ENCODE measurements around the gene VAT1. TPM values are rescaled to one million over a fixed set of nuclear protein-coding genes. Genes with fewer than 3 reads are reported as not detected.

Gene VAT1
- total RNA-seq, 4 donors from 2014 or later: 203 to 246 (median 228) TPM

- peaks cover 0 to 59% (median 0%) of the 10 kb centered on the region in 3 donors for H3K36me3 ChIP-seq
- H3K27me3 ChIP-seq: no peaks in the 10 kb centered on the region
- H3K9me3 ChIP-seq: no peaks in the 10 kb centered on the region
- WGBS, 2 donors: 68 to 74% methylated on average over 11 to 12 of the region's 12 CpGs
- peak overlapping the region; percentile 49 to 88 (median 73) for H3K27ac ChIP-seq
- DNase-seq (ENCODE audit: low spot score in 2 of 2): no peak
- H3K4me3 ChIP-seq: no peak overlapping the region
- peaks cover 0 to 94% (median 44%) of the 10 kb centered on the region in 4 donors for H3K4me1 ChIP-seq
- TF ChIP-seq CTCF (IDR thresholded peaks at IDR 0.05) (no peak), POLR2A (IDR thresholded peaks at IDR 0.05) (no peak), EP300 (IDR thresholded peaks at IDR 0.05) (no peak)
Measured at GRCh38 chr17:43014020-43014648, 8.1 kb downstream of the VAT1 start.

GRCh38 chr17:43013296-43013695 is 8.9 kb downstream of the VAT1 start:
- TF ChIP-seq EP300 (IDR thresholded peaks at IDR 0.05): no peak
- no peak for TF ChIP-seq CTCF (IDR thresholded peaks at IDR 0.05)
- no peak for TF ChIP-seq POLR2A (IDR thresholded peaks at IDR 0.05)
- H3K9me3 ChIP-seq: no peaks in the 10 kb centered on the region
- H3K27me3 ChIP-seq: no peaks in the 10 kb centered on the region
- no peak overlapping the region for H3K4me3 ChIP-seq
- peaks cover 0 to 55% (median 0%) of the 10 kb centered on the region in 3 donors for H3K36me3 ChIP-seq
- peaks cover 0 to 91% (median 44%) of the 10 kb centered on the region in 4 donors for H3K4me1 ChIP-seq
- WGBS, 2 donors: 74 to 89% methylated on average over 7 to 8 of the region's 8 CpGs
- DNase-seq (ENCODE audit: low spot score in 2 of 2): no peak
- H3K27ac ChIP-seq: peak overlapping the region in 3 of 4 donors; percentile 70 to 88 (median 76)

GRCh38 chr17:43011728-43012472 is 10.3 kb downstream of the VAT1 start:
- 51 to 56% methylated on average over 15 of the region's 15 CpGs for WGBS, 2 donors
- no peak for DNase-seq (ENCODE audit: low spot score in 2 of 2)
- H3K4me3 ChIP-seq: no peak overlapping the region
- peaks cover 0 to 94% (median 48%) of the 10 kb centered on the region in 4 donors for H3K4me1 ChIP-seq
- peaks cover 0 to 43% (median 0%) of the 10 kb centered on the region in 3 donors for H3K36me3 ChIP-seq
- H3K27ac ChIP-seq: peak overlapping the region; percentile 48 to 88 (median 68)
- no peak for TF ChIP-seq CTCF (IDR thresholded peaks at IDR 0.05)
- TF ChIP-seq POLR2A (IDR thresholded peaks at IDR 0.05): no peak
- peak in 1 of 2 donors; percentile 8 for TF ChIP-seq EP300 (IDR thresholded peaks at IDR 0.05)
- H3K27me3 ChIP-seq: no peaks in the 10 kb centered on the region
- H3K9me3 ChIP-seq: no peaks in the 10 kb centered on the region

GRCh38 chr17:43010667-43011308 is 11.4 kb downstream of the VAT1 start:
- H3K9me3 ChIP-seq: no peaks in the 10 kb centered on the region
- peaks cover 0 to 87% (median 41%) of the 10 kb centered on the region in 4 donors for H3K4me1 ChIP-seq
- DNase-seq (ENCODE audit: low spot score in 2 of 2): no peak
- TF ChIP-seq CTCF (IDR thresholded peaks at IDR 0.05) (no peak), POLR2A (IDR thresholded peaks at IDR 0.05) (no peak), EP300 (IDR thresholded peaks at IDR 0.05) (no peak)
- WGBS, 2 donors: 70 to 75% methylated on average over 5 of the region's 5 CpGs
- peak overlapping the region; percentile 14 to 88 (median 62) for H3K27ac ChIP-seq
- no peak overlapping the region for H3K4me3 ChIP-seq
- H3K27me3 ChIP-seq: no peaks in the 10 kb centered on the region
- peaks cover 0 to 32% (median 0%) of the 10 kb centered on the region in 3 donors for H3K36me3 ChIP-seq

Measured in tibial nerve (tissue), 4 donors.